Measurements from ENCODE around the gene LRRC26.

DNA sequence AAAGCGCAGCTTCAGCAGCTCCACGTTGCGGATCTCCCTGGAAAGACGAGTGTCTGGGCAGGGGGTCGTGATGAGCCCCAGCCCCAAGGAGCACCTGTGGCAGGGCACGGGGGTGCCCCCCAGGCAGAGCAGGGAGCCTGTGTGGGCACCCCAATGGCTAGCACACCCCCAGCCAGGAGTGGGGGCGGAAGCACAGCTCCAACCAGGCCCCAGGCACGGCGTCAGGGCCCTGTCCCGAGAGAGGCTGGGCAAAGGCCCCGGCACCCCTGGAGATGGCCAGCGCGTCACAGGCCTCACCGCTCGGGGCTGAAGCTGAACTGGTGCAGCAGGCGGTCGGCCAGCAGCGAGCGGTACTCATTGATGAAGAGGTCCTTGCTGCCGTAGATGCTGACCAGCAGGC lies 10.6 kb upstream of the LRRC26 start:
- TF ChIP-seq FOXA1 (IDR thresholded peaks at IDR 0.05) (no peak), TARDBP (IDR thresholded peaks at IDR 0.05) (no peak), NFRKB (IDR thresholded peaks at IDR 0.05) (no peak), BHLHE40 (IDR thresholded peaks at IDR 0.05; ENCODE audit: borderline replicate concordance) (no peak), SP1 (IDR thresholded peaks at IDR 0.05) (no peak)
